HG03159 (cell line): ENCODE measurements around the gene DNAH3.
"Not testable (repeated sequence)": the region's sequence is repeated elsewhere in the genome, so short reads cannot be mapped to it uniquely, and the experiment has no call there.

Experiments used
- ATAC-seq: cut with Tn5 transposase; IDR thresholded peaks from one replicate; pipeline ENCODE4 v1.9.1; 2021; ENCODE audit warnings: mild to moderate bottlenecking, moderate library complexity; ENCODE audit not compliant: unreplicated experiment

DNAH3 gene

DNA sequence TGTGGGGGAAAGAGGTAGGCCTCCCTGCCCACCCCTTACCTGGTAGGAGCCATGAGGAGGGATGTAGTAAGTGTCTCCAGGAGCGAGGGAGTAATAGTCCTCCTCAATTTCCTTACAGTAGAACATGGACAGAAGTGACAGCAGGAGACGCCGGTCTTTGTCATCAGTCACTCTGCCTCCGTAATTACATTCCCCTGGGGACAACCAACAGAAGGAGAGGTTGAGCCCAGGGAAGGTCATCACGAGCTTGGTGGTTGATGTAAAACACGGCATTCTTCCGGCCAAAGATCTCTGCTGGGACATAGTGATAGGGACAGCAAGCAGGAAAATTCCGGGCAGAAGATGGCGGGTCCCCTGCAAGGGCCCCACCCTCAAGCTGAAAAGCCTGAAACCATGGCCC lies 202.2 kb downstream of the DNAH3 start:
- ATAC-seq, result no peak

DNA sequence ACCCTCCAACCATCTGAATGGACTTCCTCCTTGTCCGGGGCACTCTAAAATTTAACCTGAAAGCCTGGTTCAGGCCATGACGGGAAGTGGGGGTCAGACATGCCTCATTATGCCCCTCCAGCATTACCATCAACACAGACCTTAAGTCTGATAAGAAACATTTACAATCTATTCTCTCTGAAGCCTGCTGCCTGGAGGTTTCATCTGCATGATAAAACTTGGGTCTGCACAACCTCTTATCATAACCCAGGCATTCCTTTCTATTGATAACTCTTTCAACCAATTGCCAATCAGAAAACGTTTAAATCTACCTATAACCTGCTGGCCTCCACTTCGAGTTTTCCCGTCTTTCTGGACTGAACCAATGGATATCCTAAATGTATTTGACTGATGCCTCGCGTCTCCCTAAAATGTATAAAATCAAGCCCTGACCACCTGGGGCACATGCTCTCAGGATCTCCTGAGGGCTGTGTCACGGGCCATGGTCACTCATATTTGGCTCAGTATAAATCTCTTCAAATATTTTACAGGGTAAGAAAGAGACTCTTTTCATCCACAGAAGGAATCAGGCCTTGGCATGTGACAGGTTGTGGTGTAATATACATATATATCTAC lies 204.5 kb downstream of the DNAH3 start:
- ATAC-seq, result no peak

DNA sequence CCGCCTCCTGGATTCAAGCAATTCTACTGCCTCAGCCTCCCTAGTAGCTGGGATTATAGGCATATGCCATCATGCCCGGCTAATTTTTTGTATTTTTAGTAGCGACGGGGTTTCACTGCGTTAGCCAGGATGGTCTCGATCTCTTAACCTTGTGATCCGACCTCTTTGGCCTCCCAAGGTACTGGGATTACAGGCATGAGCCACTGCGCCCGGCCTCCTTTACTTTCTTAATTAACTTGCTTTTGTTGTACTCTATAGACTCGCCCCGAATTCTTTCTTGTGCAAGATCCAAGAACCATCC lies 205.1 kb downstream of the DNAH3 start:
- ATAC-seq, result not testable (repeated sequence)

DNA sequence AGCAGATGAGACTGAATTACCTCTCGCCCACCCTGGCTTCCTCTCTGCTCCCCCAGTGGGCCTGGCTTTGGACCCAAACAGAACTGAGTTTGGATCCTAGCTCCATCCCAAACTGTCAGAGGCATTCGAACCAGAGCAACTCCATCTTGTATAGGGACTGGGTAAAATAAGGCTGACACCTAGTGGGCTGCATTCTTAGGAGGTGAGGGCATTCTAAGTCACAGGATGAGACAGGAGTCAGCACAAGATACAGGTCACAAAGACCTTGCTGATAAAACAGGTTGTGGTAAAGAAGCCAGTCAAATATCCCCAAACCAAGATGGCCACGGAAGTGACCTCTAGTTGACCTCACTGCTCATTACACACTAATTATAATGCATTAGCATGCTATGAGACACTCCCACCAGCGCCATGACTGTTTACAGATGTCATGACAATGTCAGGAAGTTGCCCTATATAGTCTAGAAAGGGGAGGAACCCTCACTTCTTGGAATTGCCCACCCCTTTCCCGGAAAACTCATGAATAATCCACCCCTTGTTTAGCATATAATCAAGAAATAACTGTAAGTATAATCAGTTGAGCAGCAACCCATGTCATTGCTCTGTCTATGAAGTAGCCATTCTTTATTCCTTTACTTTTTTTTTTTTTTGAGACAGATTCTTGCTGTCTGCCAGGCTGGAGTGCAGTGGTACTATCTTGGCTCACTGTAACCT lies 205.6 kb downstream of the DNAH3 start:
- no peak for ATAC-seq

DNA sequence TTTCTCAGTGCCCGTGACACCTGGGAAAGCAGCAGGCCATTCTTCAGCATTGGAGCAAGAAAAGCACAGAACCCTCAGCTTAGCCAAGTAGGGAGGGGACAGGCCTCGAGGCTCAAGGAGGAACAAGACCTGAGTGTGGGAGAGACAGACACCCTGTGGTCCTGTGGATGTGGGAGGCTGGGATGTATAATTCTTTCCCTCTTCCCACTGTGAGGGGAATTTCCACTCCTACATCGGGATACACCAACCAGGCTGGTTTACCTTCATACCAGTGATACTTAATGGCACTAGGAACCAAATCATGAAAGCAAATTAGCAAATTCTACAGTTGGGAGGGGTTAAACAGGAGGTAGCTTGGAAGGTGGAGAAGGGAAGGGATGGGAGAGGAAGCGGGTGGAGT lies 208.4 kb downstream of the DNAH3 start:
- ATAC-seq, result no peak

DNA sequence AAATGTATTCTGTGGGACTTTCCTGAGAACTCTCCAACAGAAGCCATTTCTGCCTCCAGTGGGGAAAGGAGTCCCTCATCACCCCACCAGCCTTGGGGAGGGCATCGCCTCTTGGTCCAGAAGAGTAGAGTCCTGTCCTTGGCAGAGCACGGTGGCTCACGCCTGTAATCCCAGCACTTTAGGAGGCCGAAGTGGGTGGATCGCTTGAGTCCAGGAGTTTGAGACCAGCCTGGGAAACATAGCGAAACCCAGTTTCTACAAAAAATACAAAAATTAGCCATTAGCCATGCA lies 209.1 kb downstream of the DNAH3 start:
- no peak for ATAC-seq

DNA sequence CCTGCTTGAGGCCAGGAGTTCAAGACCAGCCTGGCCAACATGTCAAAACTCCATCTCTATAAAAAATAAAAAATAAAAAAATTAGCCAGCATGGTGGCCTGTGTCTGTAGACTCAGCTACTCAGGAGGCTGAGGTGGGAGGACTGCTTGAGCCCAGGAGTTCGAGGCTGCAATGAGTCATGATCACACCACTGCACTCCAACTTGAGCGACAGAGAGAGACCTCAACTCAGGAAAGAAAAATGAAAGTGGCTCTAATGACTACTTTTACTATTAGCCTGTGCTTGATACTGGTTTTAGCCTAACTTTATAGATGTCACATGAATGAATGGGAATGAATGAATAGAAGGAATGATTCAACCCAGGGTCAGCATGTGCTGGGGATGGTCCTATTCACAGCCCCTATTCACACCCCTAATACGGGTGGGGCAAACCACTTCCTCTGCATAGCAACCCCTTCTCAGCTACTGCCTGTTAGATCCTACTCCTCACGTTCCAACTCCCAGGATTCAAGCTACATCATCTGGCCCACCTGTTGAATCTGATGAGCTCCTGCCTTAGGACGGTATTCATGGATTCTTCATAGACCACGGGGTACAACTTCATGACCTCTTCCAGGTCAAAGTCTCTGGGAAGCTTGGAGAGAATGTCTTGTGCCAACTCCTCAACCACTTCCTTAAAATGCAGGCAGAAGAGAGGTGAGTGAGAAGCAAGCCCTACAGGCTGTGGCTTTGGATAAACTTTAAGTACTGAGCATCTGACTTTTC lies 209.6 kb downstream of the DNAH3 start:
- no peak for ATAC-seq

DNA sequence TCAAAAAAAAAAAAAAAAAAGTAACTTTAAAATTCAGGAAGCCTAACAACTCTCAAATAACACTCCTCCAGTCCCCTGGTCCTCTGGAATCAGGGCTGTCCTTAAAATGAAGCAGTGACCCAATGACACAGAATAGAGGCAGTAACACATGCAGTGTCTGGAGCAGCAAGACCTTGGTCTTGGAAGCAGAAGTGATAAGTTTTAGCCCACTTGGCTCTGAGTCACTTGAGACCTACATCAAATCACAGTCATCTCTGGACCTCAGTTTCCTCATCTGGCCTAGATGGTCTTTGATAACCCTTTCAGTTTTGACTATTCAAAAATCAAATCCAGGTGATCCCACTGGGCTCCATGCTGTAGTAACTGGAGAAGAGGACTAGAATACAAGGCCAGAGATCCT lies 211.0 kb downstream of the DNAH3 start:
- no peak for ATAC-seq

DNA sequence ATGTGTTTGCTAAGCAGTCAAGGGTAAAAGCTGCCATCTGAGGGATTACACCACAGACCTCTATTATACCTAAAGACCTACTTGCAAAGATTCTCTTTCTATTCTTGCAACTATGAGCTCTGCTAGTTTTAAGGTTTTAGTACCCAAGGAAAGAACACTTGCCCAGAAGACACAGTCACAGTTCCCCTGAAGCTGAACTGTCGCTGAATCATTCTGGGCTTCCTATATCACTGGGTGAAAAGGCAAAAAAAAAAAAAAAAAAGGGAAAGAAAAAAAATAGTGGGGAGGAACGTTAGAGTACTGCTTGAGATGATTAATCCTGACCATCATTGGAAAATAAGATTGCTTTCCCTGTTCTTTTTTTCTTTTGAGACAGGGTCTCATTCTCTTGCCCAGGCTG lies 212.2 kb downstream of the DNAH3 start:
- no peak for ATAC-seq

DNA sequence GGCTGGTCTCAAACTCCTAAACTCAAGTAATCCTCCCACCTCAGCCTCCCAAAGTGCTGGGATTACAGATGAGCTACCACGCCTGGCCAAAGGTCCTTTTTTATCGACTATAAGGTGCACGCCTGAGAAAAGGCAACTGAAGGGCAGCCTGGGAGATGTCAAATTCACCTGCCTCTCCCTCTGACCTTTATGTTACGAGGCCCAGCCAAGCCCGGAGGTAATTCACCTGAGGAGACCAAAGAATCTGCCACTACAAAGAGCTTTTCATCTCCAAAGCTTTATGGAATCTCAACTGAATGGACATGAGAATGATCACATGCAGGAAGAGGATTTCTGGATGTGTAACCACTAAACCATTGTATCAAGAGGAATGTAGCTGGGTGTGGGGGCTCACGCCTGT lies 212.9 kb downstream of the DNAH3 start:
- no peak for ATAC-seq

DNA sequence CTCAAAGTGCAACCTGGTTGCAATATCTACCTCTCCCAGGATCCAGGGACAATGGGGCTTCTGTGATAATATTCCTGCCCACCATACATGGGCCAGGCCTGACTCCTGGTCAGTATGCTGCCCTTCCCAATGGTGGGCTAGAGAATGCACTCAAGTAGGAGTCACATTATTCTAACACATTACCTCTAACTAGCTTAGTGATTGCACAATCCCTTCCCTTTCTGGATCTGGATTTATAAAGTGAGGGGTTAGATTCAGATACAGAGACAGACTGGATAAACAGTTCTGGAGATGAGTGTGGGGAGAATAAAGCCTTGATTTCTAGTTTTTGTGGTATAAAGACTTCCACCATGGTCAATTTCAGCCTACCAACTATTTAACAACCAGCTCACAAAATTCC lies 217.1 kb downstream of the DNAH3 start:
- ATAC-seq, result no peak

DNA sequence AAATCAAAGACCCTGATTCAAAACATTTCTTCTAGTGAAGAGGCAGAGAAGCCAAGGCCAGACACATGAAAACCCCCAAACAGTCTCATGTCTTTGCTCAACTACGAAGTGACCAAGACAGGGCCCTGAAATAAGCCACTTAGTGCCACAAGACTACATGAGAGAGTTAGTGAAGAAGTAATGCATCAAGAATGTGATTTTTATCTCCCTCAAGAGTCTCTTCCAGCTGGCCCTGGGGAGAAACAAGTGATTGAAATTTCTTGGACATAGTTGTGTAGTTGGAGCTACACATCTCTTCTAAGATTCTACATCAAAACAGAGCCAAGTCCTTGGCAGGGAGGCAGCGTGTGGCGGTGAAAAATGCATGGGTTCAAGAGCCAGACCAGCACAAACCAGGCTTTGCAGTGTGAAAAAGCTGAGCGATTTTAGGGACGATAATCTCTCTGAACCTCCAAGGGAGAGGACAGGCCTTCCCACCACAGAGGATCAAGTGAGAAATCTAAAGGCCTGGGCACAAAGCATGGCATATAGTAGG lies 219.5 kb downstream of the DNAH3 start:
- ATAC-seq, result no peak

DNA sequence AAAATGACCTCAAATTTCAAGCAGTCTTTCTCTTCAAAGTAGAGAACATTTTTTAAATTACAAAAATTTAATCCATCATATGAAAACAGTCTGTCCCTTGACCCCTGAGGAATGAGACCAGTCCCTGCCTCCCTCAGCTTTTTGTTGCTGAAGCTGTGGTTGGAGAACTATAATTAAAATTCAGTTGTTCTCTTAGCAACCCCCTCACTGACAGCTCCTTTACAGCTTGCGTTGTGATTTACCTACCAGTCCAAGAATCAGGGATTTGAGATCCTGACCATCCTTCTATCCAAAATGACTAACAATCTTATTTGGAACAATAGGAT lies 220.3 kb downstream of the DNAH3 start:
- ATAC-seq, result no peak

DNA sequence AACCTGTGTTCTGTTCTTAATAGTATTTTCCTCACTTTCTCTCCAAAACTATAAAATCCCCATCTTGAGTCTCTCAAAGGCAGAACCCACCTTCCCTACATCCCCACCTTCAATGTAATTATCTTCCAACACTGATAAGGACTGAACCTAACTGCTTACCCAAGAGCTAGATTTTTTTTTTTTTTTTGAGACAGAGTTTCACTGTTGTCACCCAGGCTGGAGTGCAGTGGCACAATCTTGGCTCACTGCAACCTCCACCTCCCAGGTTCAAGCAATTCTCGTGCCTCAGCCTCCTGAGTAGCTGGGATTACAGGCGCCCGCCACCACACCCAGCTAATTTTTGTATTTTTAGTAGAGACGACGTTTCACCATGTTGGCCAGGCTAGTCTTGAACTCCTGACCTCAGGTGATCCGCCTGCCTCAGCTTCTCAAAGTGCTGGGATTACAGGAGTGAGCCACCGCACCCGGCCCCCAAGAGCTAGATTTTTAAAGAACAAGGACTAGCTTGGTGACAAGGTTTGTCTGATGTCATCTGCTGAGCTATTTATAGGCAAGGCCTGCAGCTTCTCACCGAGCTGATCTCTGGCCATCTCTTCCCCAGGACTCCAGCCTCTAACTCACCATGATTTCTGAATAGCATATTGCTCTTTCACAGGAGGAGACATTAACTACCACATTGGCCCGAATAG lies 220.8 kb downstream of the DNAH3 start:
- not testable (repeated sequence) for ATAC-seq

DNA sequence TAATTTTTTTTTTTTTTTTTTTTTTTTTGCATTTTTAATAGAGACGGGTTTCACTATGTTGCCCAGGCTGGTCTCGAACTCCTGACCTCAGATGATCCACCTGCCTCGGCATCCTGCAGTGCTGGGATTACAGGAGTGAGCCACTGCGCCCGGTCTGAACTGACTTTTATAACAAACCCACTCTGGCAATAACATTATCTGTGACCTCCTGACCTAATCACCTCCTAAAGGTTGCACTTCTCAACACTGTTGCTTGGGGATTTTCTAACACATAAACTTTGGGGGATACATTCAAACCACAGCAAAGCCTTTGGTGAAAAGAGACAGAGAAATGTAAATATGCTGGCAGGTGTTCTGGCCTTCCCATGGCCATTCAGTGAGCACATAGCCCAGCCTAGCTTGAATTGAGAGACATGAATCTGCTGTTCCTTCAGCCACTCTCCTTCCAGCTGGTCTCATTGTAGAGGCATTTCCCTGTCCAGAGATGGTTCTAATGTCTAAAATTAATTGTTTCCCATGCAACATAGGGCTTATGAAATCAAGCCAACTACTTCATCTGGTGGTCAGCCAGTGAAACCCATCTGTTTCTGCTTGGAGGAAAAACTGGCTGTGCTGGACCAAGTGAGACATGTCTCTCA lies 221.8 kb downstream of the DNAH3 start:
- ATAC-seq, result no peak

DNA sequence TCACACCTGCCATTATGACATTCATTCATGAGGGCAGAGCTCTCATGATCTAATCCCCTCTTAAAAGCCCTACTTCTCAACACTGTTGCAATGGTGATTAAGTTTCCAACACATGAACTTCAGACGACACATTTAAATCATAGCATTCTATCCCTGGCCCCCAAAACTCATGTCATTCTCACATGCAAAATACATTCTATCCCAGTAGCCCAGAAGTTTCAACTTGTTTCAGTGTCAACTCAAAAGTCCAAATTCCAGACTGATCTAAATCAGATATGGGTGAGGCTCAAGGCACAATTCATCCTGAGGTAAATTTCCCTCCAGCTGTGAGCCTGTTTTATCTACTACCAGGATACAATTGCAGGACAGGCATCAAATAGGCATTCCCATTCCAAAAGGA lies 224.9 kb downstream of the DNAH3 start:
- ATAC-seq, result no peak

DNA sequence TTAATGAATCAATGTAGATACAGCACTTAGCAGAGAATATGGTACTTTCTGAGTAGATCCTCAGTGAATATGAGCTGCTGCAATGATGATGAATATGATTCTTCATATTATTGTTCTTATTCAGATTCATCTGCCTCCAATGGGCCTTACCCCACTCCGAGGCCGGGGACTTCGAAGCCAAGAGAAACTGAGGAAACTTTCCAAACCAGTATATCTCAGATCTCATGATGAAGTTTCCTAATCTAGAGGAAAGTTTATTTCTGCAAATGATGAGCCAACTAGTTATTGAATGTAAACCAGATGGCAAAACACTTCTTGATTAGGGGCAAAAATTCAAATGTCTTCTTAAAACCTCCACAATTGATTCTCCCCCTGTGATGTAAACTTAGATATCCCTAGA lies 226.8 kb downstream of the DNAH3 start:
- no peak for ATAC-seq

DNA sequence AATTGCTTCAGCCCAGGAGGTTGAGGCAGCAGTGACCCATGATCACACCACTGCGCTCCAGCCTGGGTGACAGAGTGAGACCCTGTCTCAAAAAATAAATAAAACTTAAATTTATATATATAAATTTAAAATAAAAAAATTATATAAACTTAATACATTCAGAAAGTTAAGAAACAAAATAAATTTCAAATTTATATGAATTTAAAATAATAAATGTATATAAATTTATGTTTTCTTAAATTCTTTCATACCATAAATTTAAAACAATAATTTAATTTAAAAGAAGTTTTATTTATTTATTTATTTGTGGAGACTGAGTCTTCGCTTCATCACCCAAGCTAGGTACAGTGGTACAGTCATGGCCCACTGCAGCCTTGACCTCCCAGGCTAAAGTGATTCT lies 229.8 kb downstream of the DNAH3 start:
- no peak for ATAC-seq

DNA sequence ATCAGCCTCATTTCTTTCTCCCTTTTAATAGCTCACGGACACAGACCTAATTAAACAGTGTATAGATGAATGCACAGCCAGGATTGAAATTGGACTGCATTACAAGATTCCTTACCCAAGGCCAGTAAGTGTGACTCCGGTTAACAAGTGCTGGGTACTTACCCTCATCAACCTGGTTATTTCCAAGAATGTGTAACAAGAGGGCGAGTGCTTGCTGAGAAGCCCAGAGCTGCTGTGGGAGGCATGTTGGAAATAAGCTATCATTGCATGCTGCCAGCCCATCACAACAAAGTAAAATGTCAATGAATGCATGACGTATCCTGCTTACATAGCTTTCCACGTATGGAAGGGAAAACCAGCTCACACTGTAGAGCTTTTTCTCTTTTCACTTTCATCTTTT lies 230.6 kb downstream of the DNAH3 start:
- ATAC-seq, result no peak

DNA sequence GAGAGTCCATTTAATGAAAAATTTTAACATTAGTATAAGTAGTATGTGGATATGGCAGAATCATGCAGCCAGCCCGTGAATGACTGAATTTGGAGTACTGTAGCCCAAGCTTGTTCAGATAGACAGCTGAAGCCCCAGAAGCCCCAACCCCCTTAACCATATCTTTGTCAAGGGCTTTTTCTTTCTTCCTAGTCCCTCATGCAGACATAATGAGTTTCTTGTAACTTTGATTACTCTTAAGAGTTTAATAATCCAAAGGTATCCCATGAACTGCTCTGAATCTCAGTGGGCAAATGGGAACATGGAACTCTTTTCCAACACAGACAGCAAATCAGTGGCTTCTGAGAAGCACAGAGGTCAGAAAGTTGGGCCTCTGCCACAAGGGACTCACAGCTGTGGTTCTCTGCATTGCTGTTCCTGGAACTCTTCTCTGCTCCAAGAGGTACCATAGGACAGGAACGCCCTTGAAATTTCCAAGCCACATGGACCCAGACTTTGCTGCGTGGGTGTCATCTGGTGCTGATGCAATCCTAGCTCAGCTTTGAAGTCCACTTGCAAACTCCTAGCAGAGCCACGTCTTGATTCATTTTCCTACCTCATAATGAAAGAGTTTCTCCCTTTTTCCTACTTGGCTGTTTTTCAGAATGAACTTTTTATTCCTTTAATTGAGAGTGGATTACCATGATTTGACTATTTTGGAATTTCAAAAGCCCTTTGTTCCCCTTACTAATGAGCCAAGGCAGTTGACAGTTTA lies 232.0 kb downstream of the DNAH3 start:
- ATAC-seq, result no peak

DNA sequence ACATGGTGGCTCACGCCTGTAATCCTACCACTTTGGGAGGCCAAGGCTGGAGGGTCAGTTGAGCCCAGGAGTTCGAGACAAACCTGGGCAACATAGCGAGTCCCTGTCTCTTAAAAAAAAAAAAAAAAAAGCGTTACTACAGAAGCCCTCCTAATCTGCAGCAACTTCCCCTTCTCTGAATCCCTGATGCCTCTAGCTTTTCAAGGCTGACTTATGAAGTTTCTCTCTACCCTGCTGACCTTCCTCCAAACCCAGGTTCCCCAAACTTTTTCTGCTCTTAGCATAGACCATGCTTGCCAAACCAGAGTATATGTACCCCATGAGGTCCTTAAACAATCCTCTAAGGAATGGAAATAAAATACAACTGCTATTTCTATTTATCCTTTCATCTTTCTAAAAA lies 233.7 kb downstream of the DNAH3 start:
- no peak for ATAC-seq
